ENCODE data around the gene ARHGAP26.

The ARHGAP26 gene

GRCh38 chr5:143249851-143250250 is 479.7 kb downstream of the ARHGAP26 start:
- DNase-seq (ENCODE audit: low read depth in 2 of 2, low spot score in 1 of 2), result no peak

DNA sequence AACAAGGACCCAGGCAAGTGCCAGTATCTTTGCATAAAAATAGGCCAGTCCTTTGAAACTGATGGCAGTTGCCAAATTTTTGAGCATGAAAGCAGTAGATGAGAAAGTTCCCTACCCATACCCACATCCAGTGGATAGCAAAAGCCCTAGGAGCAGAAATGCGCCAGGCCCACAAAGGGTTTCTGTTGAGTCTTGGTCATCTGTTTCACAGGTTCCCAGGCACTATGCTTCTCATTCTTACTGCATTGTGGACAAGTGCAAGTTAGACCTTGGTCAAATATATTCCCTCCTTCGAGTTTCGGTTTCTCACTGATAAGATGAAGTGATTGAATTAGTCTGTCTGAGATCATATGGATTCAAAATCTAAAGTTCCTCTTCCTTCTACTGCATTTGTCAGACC is 481.0 kb downstream of the ARHGAP26 start:
- DNase-seq (ENCODE audit: low read depth in 2 of 2, low spot score in 1 of 2), result no peak

- no peak for DNase-seq (ENCODE audit: low read depth in 2 of 2, low spot score in 1 of 2)
These were observed 481.8 kb downstream of the ARHGAP26 start for GRCh38 chr5:143251946-143252345.

DNA sequence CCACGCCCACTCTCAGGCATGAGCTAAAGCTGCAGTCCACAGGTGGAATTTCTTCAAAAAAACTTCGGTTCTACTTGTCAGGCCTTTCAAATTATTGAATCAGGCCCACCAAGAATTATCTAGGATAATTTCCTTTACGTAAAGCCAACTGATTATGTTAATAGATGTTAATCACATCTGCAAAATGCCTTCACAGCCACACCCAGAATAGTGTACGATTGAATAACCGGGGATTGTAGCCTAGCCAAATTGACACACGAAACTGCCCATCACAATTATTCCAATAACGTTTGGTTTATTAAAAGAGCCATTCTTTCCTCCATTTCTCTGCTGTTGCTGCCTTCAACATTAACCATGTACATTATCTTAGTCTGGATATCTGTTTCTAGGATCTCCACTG is 484.6 kb downstream of the ARHGAP26 start:
- no peak for DNase-seq (ENCODE audit: low read depth in 2 of 2, low spot score in 1 of 2)

- DNase-seq (ENCODE audit: low read depth in 2 of 2, low spot score in 1 of 2), result no peak
These were observed 488.5 kb downstream of the ARHGAP26 start for GRCh38 chr5:143258559-143259253.

GRCh38 chr5:143259254-143259605 is 489.1 kb downstream of the ARHGAP26 start:
- DNase-seq (ENCODE audit: low read depth in 2 of 2, low spot score in 1 of 2), result no peak

DNA sequence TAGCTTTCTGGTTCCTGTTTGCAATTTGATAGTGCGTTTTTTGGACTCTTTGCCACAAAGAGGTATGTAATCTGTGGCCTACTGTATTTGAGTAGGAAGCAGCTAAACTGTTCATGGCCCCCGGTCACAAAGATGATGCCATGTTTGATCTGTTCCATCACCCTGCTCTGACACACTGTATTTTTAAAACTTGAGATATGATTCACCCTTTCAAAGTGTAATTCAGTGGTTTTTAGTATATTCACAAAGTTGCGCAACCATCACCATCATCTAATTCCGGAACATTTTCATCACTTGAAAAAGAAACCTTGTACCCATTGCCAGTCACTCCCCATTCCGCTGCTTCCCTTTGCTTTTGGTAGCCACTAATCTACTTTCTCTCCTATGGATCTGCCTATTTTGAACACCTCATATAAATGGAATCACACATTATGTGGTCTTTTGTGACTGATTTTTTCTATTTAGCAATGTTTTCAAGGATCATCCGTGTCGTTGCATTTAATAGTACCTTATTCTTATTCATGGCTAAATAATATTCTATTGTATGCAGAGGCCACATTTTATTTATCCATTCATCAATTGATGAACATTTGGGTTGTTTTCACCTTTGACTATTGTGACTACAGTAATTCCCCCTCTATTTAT is 491.7 kb downstream of the ARHGAP26 start:
- no peak for DNase-seq (ENCODE audit: low read depth in 2 of 2, low spot score in 1 of 2)

GRCh38 chr5:143262393-143263174 is 492.4 kb downstream of the ARHGAP26 start:
- no peak for DNase-seq (ENCODE audit: low read depth in 2 of 2, low spot score in 1 of 2)

GRCh38 chr5:143263272-143263810 is 493.2 kb downstream of the ARHGAP26 start:
- DNase-seq (ENCODE audit: low read depth in 2 of 2, low spot score in 1 of 2), result no peak

GRCh38 chr5:143265995-143266394 is 495.8 kb downstream of the ARHGAP26 start:
- no peak for DNase-seq (ENCODE audit: low read depth in 2 of 2, low spot score in 1 of 2)

DNA sequence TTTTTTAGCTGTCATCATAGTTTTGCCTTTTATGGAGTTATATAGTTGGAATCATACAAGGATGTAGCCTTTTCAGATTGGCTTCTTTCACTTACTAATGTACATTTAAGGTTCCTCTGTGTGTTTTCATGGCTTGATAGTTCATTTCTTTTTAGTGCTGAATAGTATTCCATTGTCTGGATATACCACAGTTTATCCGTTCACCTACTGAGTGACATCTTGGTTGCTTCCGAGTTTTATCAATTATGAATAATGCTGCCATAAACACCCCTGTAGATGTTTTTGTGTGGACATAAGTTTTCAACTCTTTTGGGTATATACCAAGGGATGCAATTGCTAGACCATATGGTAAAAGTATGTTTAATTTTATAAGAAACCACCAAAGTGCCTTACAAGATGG is 497.0 kb downstream of the ARHGAP26 start:
- DNase-seq (ENCODE audit: low read depth in 2 of 2, low spot score in 1 of 2), result no peak

GRCh38 chr5:143268388-143268787 is 498.2 kb downstream of the ARHGAP26 start:
- no peak for DNase-seq (ENCODE audit: low read depth in 2 of 2, low spot score in 1 of 2)

GRCh38 chr5:143271431-143271830 is 501.3 kb downstream of the ARHGAP26 start:
- DNase-seq (ENCODE audit: low read depth in 2 of 2, low spot score in 1 of 2), result no peak

- no peak for DNase-seq (ENCODE audit: low read depth in 2 of 2, low spot score in 1 of 2)
These were observed 504.8 kb downstream of the ARHGAP26 start for GRCh38 chr5:143274952-143275351.

GRCh38 chr5:143275512-143276363 is 505.6 kb downstream of the ARHGAP26 start:
- DNase-seq (ENCODE audit: low read depth in 2 of 2, low spot score in 1 of 2), result no peak

- DNase-seq (ENCODE audit: low read depth in 2 of 2, low spot score in 1 of 2), result no peak
These were observed 507.4 kb downstream of the ARHGAP26 start for GRCh38 chr5:143277536-143277935.
